NCI-H2171 (cell line): ENCODE data around the gene CTDSP2.

Source experiments
- DNase-seq: peaks from one replicate; lab custom pipeline; 2025; lab: John Stamatoyannopoulos, UW

CTDSP2 gene

GRCh38 chr12:57816001-57816854, 30.3 kb downstream of the CTDSP2 start:
- DNase-seq, result no peak

DNA sequence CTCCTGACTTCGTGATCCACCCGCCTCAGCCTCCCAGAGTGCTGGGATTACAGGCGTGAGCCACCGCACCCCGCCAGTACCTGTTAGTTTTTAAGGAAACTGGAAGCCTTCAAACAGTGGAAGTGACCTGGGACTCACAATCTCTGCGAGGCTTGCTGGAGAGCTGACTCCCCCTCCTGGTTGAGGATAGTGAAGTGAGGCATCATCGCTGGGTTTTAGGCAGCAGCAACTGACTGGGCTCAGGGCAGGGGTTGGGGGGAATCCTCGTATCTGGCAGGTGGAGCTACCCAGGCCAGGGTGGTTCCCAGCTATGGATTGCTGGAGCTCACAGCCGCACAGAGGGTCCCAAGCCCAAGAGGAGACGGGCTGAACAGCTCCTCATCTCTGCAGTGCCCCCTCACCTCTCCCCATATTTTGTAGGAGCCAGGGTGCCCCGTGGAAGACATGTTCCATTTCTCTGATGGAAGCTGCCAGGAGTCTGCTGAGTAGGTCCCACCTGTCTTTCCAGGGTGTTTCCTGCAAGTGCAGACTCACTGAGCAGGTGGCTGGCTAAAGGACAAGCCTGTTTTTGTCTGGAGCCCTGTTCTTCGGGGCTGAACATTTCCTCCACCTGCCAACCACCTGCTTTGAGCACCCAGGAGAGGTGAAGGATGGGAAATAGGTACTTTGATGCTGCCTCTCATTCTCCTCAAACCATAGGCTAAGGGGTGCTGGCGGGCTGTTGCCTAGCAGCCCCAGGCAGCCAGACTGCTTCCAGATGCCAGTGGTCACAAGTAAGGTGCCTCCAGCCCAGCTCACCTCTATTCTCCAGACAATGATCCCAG, 31.1 kb downstream of the CTDSP2 start:
- DNase-seq, result peak; percentile 54

- DNase-seq, result no peak
Observed at GRCh38 chr12:57813971-57814772, 32.4 kb downstream of the CTDSP2 start.

- DNase-seq, result no peak
Observed at GRCh38 chr12:57813111-57813970, 33.2 kb downstream of the CTDSP2 start.

DNA sequence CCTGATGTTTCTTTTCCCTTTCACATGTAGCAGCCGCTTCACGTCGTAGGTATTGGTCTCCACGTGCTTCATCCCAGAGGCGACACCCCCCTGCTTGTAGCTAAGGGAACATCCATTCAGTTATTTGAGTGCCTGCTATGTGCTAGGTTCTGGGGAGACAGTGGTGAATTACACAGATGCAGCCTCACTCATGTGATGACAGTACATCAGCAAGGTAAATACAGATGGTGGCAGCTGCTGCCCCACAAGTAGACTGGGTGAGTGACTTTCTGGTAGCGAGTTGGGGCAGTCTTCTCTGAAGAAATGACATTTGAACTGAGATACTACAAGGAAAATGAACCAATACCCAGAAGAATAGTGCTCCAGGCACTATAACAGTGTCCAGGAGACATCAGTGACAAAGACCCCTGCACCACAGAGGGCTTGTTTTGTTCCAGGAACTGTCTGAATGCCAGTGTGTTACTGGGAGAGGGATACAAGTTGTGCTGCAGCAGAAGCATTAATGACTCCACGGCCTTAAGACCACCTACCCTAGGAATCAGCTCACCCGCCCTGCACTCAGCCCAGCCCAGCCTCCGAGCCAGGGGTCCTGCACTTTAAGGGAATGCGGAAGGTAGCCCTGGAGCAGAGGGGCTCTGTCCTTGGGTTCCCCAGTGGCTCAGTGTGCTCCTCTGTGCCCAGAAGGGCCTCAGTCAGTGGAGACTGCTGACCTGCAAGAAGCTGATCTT, 35.3 kb downstream of the CTDSP2 start:
- no peak for DNase-seq

GRCh38 chr12:57810450-57810849, 36.1 kb downstream of the CTDSP2 start:
- DNase-seq, result no peak

DNA sequence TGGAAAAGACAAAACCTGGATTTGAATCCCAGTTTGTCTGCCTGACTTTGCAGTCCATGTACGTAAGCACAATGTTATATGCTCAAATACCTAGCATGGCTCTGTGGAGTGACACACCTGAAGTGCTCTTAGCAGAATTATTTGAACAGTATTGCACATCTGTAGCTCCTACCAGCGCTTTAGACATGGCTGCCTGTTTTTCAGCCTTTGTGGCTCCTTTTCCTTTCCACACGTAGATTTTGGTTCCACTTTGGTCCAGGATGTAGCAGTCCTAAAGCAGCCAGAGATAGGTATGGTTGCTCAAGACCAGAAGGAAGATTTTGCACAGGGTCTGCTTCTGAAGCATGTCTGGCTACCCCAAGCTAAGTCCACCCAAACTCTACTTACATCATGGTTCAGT, 37.1 kb downstream of the CTDSP2 start:
- no peak for DNase-seq

- DNase-seq, result no peak
Observed at GRCh38 chr12:57808351-57808750, 38.2 kb downstream of the CTDSP2 start.

GRCh38 chr12:57807285-57807684, 39.2 kb downstream of the CTDSP2 start:
- DNase-seq, result no peak

DNA sequence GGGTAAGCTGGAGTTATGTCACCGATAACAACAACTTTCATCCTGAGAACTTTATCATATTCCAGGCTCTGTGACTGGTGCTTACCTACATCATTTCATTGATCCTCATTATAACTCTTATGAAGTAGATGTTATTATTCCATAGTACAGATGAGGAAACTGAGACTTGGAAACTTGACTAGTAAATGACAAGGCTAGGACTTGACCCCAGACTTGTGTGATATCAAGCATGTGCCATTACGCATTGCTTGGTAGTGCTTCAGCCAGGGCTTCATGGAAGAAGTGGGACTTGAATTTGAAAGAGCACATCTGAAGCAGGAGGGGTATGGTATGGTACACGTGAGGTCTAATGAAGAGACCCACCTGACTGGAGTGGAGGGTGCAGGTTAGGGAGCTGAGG, 39.9 kb downstream of the CTDSP2 start:
- no peak for DNase-seq

DNA sequence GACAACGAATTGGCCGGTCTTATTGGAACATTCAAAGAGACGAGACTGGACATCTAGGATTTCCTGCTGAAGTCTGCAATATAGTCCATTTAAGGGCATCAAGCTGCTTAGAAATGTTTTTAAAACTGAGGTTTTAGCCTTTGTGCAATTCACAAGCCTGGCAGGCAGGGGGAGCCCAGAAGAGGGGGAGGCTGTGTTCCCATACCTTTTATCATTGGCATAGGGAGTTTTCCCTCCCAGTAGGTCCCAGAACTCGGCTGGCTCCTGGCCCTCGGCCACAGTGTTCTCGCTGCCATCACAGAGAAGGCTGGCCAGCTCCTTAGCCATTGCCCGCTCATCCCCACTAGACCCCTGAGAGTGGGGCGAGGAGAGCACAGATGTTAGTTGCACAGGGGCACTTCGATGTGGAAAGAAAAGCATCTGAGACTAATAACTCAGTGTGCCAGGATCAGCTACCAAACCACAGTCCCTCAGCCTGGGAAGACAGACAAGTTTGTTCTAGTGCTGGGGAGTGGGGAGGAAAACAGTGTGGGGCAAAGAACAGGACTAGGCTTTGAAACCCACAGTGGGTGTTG, 43.1 kb downstream of the CTDSP2 start:
- no peak for DNase-seq

GRCh38 chr12:57802607-57803006, 43.9 kb downstream of the CTDSP2 start:
- DNase-seq, result no peak

DNA sequence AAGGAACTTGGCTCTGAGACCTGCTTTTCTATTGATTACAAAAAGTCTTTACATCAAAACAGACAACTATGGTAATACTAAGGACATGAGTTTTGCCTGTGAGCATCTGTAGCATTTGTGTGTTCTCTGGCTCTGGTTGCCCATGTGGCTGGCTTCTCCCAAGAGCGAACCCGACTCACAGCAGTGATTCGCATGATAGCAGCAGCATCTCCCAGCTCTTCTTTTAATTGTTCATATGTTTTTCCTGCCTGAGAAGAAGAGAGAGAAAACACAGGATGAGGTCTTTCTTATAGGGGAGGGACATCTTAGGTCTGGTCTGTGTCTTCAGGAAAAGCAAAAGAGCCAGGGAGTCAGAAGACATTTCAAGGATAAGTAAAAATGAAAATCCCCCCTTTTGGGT, 45.6 kb downstream of the CTDSP2 start:
- no peak for DNase-seq

GRCh38 chr12:57797933-57798332, 48.6 kb downstream of the CTDSP2 start:
- no peak for DNase-seq

GRCh38 chr12:57796996-57797395, 49.5 kb downstream of the CTDSP2 start:
- DNase-seq, result no peak

- no peak for DNase-seq
Observed at GRCh38 chr12:57795354-57795753, 51.2 kb downstream of the CTDSP2 start.

GRCh38 chr12:57793920-57794319, 52.6 kb downstream of the CTDSP2 start:
- DNase-seq, result no peak

GRCh38 chr12:57783861-57784260, 62.7 kb downstream of the CTDSP2 start:
- no peak for DNase-seq

- no peak for DNase-seq
Observed at GRCh38 chr12:57783466-57783801, 63.1 kb downstream of the CTDSP2 start.
